A549 (cell line): ENCODE results near the gene XKR7. TPM values are rescaled to one million over a fixed set of nuclear protein-coding genes. Genes with fewer than 3 reads are reported as not detected.

ENCODE experiments used
- ATAC-seq, 2 experiments: fragments of 200-7000 bp in 1 of 2; fragments of >200 bp in 1 of 2; cut with Nextera tagmentation in 1 of 2; cut with Tn5 transposase in 1 of 2; 3 replicates each; pipeline versions ENCODE4 v1.8.0 to v1.9.1; 2018 to 2020; ENCODE audit warnings: mild to moderate bottlenecking in 1 of 2, moderate library complexity in 1 of 2
- CTCF ChIA-PET: fragments of 300-600 bp; sonication (Branson Sonifier 250); formaldehyde crosslinking; extraction: SDS; loops from one replicate; lab custom pipeline; 2021; ENCODE audit warnings: antibody characterized with exemption, inconsistent platforms; lab: Yijun Ruan, JAX
- POLR2A ChIA-PET: fragments of 350-600 bp; formaldehyde crosslinking; extraction: SDS; loops from one replicate; lab custom pipeline; 2021; ENCODE audit warnings: antibody characterized with exemption, inconsistent platforms; lab: Yijun Ruan, JAX
- DNase-seq, 2 experiments: peaks; one replicate each; pipeline versions ENCODE4 v3.0.0 to v3.0.0-alpha.2; 2011 to 2016; ENCODE audit warnings: low read depth in 1 of 2, low spot score in 1 of 2
- FAIRE-seq: peaks from 2 replicates; lab custom pipeline; 2011; peaks lifted over from hg19 to GRCh38; lab: Jason Lieb, UNC
- H3K27ac ChIP-seq, 2 experiments: fragments of >200 bp; sonication (Bioruptor Twin); formaldehyde crosslinking; 3 replicates each; pipeline ENCODE4 v1.5.1; 2016 to 2017
- H3K4me1 ChIP-seq: fragments of >200 bp; sonication (Bioruptor Twin); formaldehyde crosslinking; 3 replicates; pipeline ENCODE4 v1.6.1; 2016
- H3K4me2 ChIP-seq: fragments of >200 bp; sonication (Bioruptor Twin); formaldehyde crosslinking; 3 replicates; pipeline ENCODE4 v1.6.1; 2016
- H3K4me3 ChIP-seq: fragments of >200 bp; sonication (Bioruptor Twin); formaldehyde crosslinking; 3 replicates; pipeline ENCODE4 v1.5.1; 2016
- H3K9me3 ChIP-seq: fragments of >200 bp; sonication (Bioruptor Twin); formaldehyde crosslinking; 3 replicates; pipeline ENCODE4 v1.6.1; 2016
- BHLHE40 ChIP-seq: IDR thresholded peaks from 2 replicates; pipeline ENCODE4 v1.6.1; 2012; ENCODE audit warnings: low read depth, low read length, inconsistent platforms
- CBX8 ChIP-seq: fragments of 200-600 bp; sonication (generic); IDR thresholded peaks from 2 replicates; pipeline ENCODE4 v1.6.1; 2016
- CEBPB ChIP-seq, 2 experiments: fragments of >200 bp in 1 of 2; sonication (Bioruptor Twin) in 1 of 2; formaldehyde crosslinking in 1 of 2; IDR thresholded peaks; 2 replicates each; pipeline ENCODE4 v1.6.1; 2012 to 2016
- CHD2 ChIP-seq: fragments of 150-350 bp; IDR thresholded peaks from 2 replicates; pipeline ENCODE4 v1.6.1; 2014; ENCODE audit warnings: low read length; ENCODE audit not compliant: partially characterized antibody
- CHD4 ChIP-seq: fragments of 200-600 bp; sonication (generic); IDR thresholded peaks from 2 replicates; pipeline ENCODE4 v1.6.1; 2016; ENCODE audit warnings: antibody characterized with exemption, mild to moderate bottlenecking, borderline replicate concordance
- EHF ChIP-seq: fragments of 250-450 bp; sonication (Bioruptor Pico); IDR thresholded peaks from 2 replicates; pipeline ENCODE4 v1.5.0; 2020; ENCODE audit warnings: mild to moderate bottlenecking
- EHMT2 ChIP-seq: fragments of 200-600 bp; sonication (generic); IDR thresholded peaks from 2 replicates; pipeline ENCODE4 v1.6.1; 2016; ENCODE audit warnings: antibody characterized with exemption, low read depth, mild to moderate bottlenecking, moderate library complexity
- ESRRA ChIP-seq: fragments of 150-350 bp; IDR thresholded peaks from 2 replicates; pipeline ENCODE4 v1.6.1; 2014; ENCODE audit warnings: mild to moderate bottlenecking, low read length, borderline replicate concordance
- FOSB ChIP-seq: fragments of 250-450 bp; sonication (Bioruptor Pico); IDR thresholded peaks from 2 replicates; pipeline ENCODE4 v1.5.0; 2020; ENCODE audit warnings: mild to moderate bottlenecking, moderate library complexity
- FOSL2 ChIP-seq, 2 experiments: fragments of 450-650 bp in 1 of 2; fragments of >200 bp in 1 of 2; sonication (Bioruptor Twin) in 1 of 2; formaldehyde crosslinking; IDR thresholded peaks; 2 replicates each; pipeline versions ENCODE4 v1.5.0 to v1.6.1; 2016 to 2020; ENCODE audit warnings: mild to moderate bottlenecking in 1 of 2, moderate library complexity in 1 of 2
- GATA3 ChIP-seq: IDR thresholded peaks from 2 replicates; pipeline ENCODE4 v1.6.1; 2012; ENCODE audit warnings: borderline replicate concordance
- HEYL ChIP-seq: fragments of 250-450 bp; sonication (Bioruptor Pico); IDR thresholded peaks from 2 replicates; pipeline ENCODE4 v1.8.0; 2021; ENCODE audit warnings: mild to moderate bottlenecking, moderate library complexity
- HOXB5 ChIP-seq: fragments of 250-450 bp; sonication (Bioruptor Pico); IDR thresholded peaks from 2 replicates; pipeline ENCODE4 v1.5.0; 2020; ENCODE audit warnings: mild to moderate bottlenecking, moderate library complexity
- JUN ChIP-seq, 2 experiments: fragments of >200 bp; sonication (Bioruptor Twin); formaldehyde crosslinking; IDR thresholded peaks; 2 replicates in 1 of 2; 3 replicates in 1 of 2; pipeline ENCODE4 v1.6.1; 2016 to 2017
- JUNB ChIP-seq: fragments of >200 bp; sonication (Bioruptor Twin); formaldehyde crosslinking; IDR thresholded peaks from 2 replicates; pipeline ENCODE4 v1.6.1; 2016
- KDM1A ChIP-seq: fragments of 200-600 bp; sonication (generic); IDR thresholded peaks from 2 replicates; pipeline ENCODE4 v1.6.1; 2016; ENCODE audit warnings: low read depth, mild to moderate bottlenecking
- NFE2L2 ChIP-seq: fragments of 150-350 bp; conservative IDR thresholded peaks from 2 replicates; pipeline ENCODE4 v1.6.1; 2014; ENCODE audit warnings: low read length
- NPAS2 ChIP-seq: fragments of 250-450 bp; sonication (Bioruptor Pico); IDR thresholded peaks from 2 replicates; pipeline ENCODE4 v1.8.0; 2022; ENCODE audit warnings: mild to moderate bottlenecking, moderate library complexity, borderline replicate concordance
- NR3C1 ChIP-seq: fragments of >200 bp; sonication (Bioruptor Twin); formaldehyde crosslinking; IDR thresholded peaks from 3 replicates; pipeline ENCODE4 v1.6.1; 2017
- PHF8 ChIP-seq: fragments of 200-600 bp; sonication (generic); IDR thresholded peaks from 2 replicates; pipeline ENCODE4 v1.6.1; 2016; ENCODE audit warnings: low read depth, mild to moderate bottlenecking, antibody characterized with exemption, moderate library complexity, borderline replicate concordance
- POLR2AphosphoS2 ChIP-seq: conservative IDR thresholded peaks from 2 replicates; pipeline ENCODE4 v1.6.1; 2012; ENCODE audit warnings: low read length, improper control_type of control experiment, inconsistent platforms
- RAD21 ChIP-seq, 2 experiments: fragments of >200 bp in 1 of 2; sonication (Bioruptor Twin) in 1 of 2; formaldehyde crosslinking in 1 of 2; IDR thresholded peaks in 1 of 2; conservative IDR thresholded peaks in 1 of 2; 2 replicates in 1 of 2; 3 replicates in 1 of 2; pipeline ENCODE4 v1.6.1; 2012 to 2018; ENCODE audit warnings: inconsistent platforms in 1 of 2
- RARB ChIP-seq: fragments of 250-450 bp; sonication (Bioruptor Pico); IDR thresholded peaks from 2 replicates; pipeline ENCODE4 v1.8.0; 2021; ENCODE audit warnings: mild to moderate bottlenecking, moderate library complexity
- SMC3 ChIP-seq: fragments of >200 bp; sonication (Bioruptor Twin); formaldehyde crosslinking; IDR thresholded peaks from 3 replicates; pipeline ENCODE4 v1.6.1; 2018; ENCODE audit warnings: inconsistent platforms
- SREBF2 ChIP-seq: fragments of 450-650 bp; IDR thresholded peaks from 2 replicates; pipeline ENCODE4 v1.6.1; 2014; ENCODE audit warnings: mild to moderate bottlenecking, moderate library complexity
- ZFP36 ChIP-seq: fragments of 450-650 bp; IDR thresholded peaks from 2 replicates; pipeline ENCODE4 v1.6.1; 2014; ENCODE audit warnings: borderline replicate concordance; ENCODE audit not compliant: partially characterized antibody
- ZSCAN20 ChIP-seq: fragments of 250-450 bp; sonication (Bioruptor Pico); IDR thresholded peaks from 2 replicates; pipeline ENCODE4 v1.8.0; 2022; ENCODE audit warnings: mild to moderate bottlenecking, moderate library complexity
- WGBS: methylation state at CpG from one replicate; pipeline ENCODE4 v1.1.6; 2017; ENCODE audit errors: missing lambda C conversion rate; 5-methylcytosine and 5-hydroxymethylcytosine counted together
- polyA plus RNA-seq, 4 experiments: library from polyadenylated mRNA; depleted of rRNA in 3 of 4; stranded (reverse); fragments of >200 nt; fragmentation: RNase III in 1 of 4; extraction: RNeasy Plus Mini Kit Qiagen cat#74134 plus additional on column Dnase treatment in 1 of 4; gene quantifications; 2 replicates in 3 of 4; 3 replicates in 1 of 4; pipeline ENCODE4 v1.2.3, GENCODE V29; 2011 to 2017
- TF ChIP-seq, protein P1 (sequence below): fragments of 450-650 bp; IDR thresholded peaks from 2 replicates; pipeline ENCODE4 v1.6.1; 2014; ENCODE audit warnings: antibody characterized with exemption
- TF ChIP-seq, protein P2 (sequence below): IDR thresholded peaks from 2 replicates; pipeline ENCODE4 v1.6.1; 2012
- TF ChIP-seq, protein P3 (sequence below): fragments of 250-450 bp; sonication (Bioruptor Pico); IDR thresholded peaks from 2 replicates; pipeline ENCODE4 v1.5.0; 2021; ENCODE audit warnings: mild to moderate bottlenecking, moderate library complexity, borderline replicate concordance
- TF ChIP-seq, protein P4 (sequence below): IDR thresholded peaks from 2 replicates; pipeline ENCODE4 v1.6.1; 2012
- TF ChIP-seq, protein P5 (sequence below): fragments of 250-450 bp; sonication (Bioruptor Pico); IDR thresholded peaks from 2 replicates; pipeline ENCODE4 v1.5.0; 2020; ENCODE audit warnings: low read depth, mild to moderate bottlenecking, moderate library complexity

The XKR7 gene
- polyA plus RNA-seq, 2 of the 4 experiments (the other 2 are of a cell fraction), result 0.01 TPM; not detected in 1

DNA sequence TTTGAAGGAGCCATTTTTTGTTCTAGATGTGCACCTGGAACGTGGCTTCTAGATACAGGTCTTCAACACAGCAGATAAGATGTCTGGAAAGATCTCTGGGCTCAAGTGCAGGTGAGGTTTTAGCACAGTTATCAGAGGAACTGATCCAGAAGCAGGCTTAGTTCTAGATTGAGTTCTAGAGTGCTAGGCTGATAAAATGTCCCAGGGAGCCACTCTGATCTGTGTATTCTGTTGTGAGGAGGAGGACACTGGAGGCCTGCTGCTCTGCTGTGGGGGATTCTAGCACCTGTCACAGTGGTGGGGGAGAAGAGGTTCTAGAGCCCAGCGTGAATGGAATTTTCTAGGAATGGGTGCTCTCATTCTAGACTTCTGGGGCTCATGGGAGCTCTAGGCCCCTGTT lies 30.3 kb downstream of the XKR7 start:
- no peak overlapping the region for H3K4me2 ChIP-seq
- FAIRE-seq, result no peak
- no peak for ATAC-seq
- CTCF ChIA-PET, result interaction anchor here (0.6 kb wide), 1 partner anchor 270 kb away, joined by 5 read pairs; no protein-coding TSS in a partner anchor
- no peaks in the 10 kb centered on the region for H3K9me3 ChIP-seq
- no peak overlapping the region for H3K4me3 ChIP-seq
- no peak overlapping the region for H3K27ac ChIP-seq
- DNase-seq, result no peak
- H3K4me1 ChIP-seq, result no peaks in the 10 kb centered on the region
- 21% methylated on average over 2 of the region's 2 CpGs for WGBS
- POLR2A ChIA-PET, result no interaction called here
- TF ChIP-seq, protein P1, sequence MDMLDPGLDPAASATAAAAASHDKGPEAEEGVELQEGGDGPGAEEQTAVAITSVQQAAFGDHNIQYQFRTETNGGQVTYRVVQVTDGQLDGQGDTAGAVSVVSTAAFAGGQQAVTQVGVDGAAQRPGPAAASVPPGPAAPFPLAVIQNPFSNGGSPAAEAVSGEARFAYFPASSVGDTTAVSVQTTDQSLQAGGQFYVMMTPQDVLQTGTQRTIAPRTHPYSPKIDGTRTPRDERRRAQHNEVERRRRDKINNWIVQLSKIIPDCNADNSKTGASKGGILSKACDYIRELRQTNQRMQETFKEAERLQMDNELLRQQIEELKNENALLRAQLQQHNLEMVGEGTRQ, result no peak
- TF ChIP-seq NPAS2 (CRISPR knock-in tag) (no peak), CEBPB (IDR thresholded peaks at IDR 0.05) (no peak), EHMT2 (no peak), HEYL (CRISPR knock-in tag) (no peak), ZFP36 (no peak), FOSL2 (IDR thresholded peaks at IDR 0.05) (no peak), FOSL2 (CRISPR knock-in tag; IDR thresholded peaks at IDR 0.05) (no peak), EHF (CRISPR knock-in tag) (no peak), ZSCAN20 (CRISPR knock-in tag) (no peak), NFE2L2 (no peak), SMC3 (no peak), JUNB (no peak), CBX8 (no peak), GATA3 (no peak), JUN (IDR thresholded peaks at IDR 0.05) (no peak)
- TF ChIP-seq, protein P2, sequence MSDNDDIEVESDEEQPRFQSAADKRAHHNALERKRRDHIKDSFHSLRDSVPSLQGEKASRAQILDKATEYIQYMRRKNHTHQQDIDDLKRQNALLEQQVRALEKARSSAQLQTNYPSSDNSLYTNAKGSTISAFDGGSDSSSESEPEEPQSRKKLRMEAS, result no peak
- TF ChIP-seq, protein P3, sequence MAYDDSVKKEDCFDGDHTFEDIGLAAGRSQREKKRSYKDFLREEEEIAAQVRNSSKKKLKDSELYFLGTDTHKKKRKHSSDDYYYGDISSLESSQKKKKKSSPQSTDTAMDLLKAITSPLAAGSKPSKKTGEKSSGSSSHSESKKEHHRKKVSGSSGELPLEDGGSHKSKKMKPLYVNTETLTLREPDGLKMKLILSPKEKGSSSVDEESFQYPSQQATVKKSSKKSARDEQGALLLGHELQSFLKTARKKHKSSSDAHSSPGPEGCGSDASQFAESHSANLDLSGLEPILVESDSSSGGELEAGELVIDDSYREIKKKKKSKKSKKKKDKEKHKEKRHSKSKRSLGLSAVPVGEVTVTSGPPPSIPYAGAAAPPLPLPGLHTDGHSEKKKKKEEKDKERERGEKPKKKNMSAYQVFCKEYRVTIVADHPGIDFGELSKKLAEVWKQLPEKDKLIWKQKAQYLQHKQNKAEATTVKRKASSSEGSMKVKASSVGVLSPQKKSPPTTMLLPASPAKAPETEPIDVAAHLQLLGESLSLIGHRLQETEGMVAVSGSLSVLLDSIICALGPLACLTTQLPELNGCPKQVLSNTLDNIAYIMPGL (CRISPR knock-in tag), result no peak

DNA sequence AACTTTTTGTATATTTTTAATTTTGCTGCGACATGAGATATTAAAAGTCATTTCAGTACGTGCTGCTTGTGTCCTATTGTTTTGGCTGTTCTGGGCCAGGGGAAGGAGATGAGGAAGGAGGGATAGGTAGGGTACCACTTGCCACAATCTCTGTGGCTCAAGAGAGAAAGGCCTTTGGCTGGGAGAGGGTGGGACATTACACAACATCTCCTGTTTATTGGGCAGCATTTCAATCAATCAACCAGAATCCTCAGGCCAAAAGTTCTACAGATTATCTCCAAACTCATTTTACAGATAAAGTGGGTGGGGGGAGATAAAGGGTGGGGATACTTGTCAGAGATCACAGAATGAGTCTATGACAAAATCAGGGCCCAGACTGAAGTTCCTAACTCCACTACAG lies 35.4 kb downstream of the XKR7 start:
- FAIRE-seq (no peak), DNase-seq (no peak), ATAC-seq (no peak)
- H3K4me2 ChIP-seq, result no peak overlapping the region
- H3K4me1 ChIP-seq, result no peaks in the 10 kb centered on the region
- TF ChIP-seq, protein P4, sequence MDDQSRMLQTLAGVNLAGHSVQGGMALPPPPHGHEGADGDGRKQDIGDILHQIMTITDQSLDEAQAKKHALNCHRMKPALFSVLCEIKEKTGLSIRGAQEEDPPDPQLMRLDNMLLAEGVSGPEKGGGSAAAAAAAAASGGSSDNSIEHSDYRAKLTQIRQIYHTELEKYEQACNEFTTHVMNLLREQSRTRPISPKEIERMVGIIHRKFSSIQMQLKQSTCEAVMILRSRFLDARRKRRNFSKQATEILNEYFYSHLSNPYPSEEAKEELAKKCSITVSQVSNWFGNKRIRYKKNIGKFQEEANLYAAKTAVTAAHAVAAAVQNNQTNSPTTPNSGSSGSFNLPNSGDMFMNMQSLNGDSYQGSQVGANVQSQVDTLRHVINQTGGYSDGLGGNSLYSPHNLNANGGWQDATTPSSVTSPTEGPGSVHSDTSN, result no peak
- no peak for TF ChIP-seq HOXB5
- TF ChIP-seq, protein P2, result no peak
- no peak for TF ChIP-seq RAD21 (conservative IDR thresholded peaks at IDR 0.05 in 1 of 2, IDR thresholded peaks at IDR 0.05 in 1 of 2)
- no peak for TF ChIP-seq KDM1A
- TF ChIP-seq POLR2AphosphoS2, result no peak
- TF ChIP-seq NPAS2 (CRISPR knock-in tag), result no peak
- no peak for TF ChIP-seq NR3C1
- TF ChIP-seq BHLHE40, result no peak
- TF ChIP-seq ZFP36, result no peak
- TF ChIP-seq CBX8, result no peak
- no peak for TF ChIP-seq ESRRA
- no peak for TF ChIP-seq RARB (CRISPR knock-in tag)
- TF ChIP-seq CHD4, result no peak
- TF ChIP-seq FOSB (CRISPR knock-in tag), result no peak
- no peak for TF ChIP-seq SREBF2
- TF ChIP-seq, protein P5, sequence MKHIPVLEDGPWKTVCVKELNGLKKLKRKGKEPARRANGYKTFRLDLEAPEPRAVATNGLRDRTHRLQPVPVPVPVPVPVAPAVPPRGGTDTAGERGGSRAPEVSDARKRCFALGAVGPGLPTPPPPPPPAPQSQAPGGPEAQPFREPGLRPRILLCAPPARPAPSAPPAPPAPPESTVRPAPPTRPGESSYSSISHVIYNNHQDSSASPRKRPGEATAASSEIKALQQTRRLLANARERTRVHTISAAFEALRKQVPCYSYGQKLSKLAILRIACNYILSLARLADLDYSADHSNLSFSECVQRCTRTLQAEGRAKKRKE (CRISPR knock-in tag), result no peak
- TF ChIP-seq CHD2, result no peak
- TF ChIP-seq PHF8, result no peak
- no peak for TF ChIP-seq SMC3
- CTCF ChIA-PET, result interaction anchor here (0.6 to 1.4 kb wide), 3 partner anchors 9 to 466 kb away, joined by 3 to 5 read pairs (median 4); no protein-coding TSS in a partner anchor
- H3K9me3 ChIP-seq, result no peaks in the 10 kb centered on the region
- 67% methylated on average over 2 of the region's 2 CpGs for WGBS
- H3K4me3 ChIP-seq, result no peak overlapping the region
- POLR2A ChIA-PET, result no interaction called here
- no peak overlapping the region for H3K27ac ChIP-seq
